AG09309 (cell line): Measurements from ENCODE around the gene FAM174B.

Experiments
- DNase-seq: peaks from one replicate; pipeline ENCODE4 v3.0.0-alpha.2; 2010; ENCODE audit warnings: low read depth
- H3K4me3 ChIP-seq: 2 replicates; pipeline ENCODE4 v1.5.1; 2011; ENCODE audit warnings: mild to moderate bottlenecking, low read depth, low read length, moderate library complexity; ENCODE audit not compliant: control insufficient read depth
- CTCF ChIP-seq: IDR thresholded peaks from 2 replicates; pipeline ENCODE4 v1.5.1; 2011; ENCODE audit warnings: mild to moderate bottlenecking, low read depth, low read length, inconsistent platforms; ENCODE audit not compliant: insufficient read depth, control insufficient read depth; ENCODE audit errors: missing control alignments

Gene FAM174B

GRCh38 chr15:92672102-92672501 is 16.5 kb upstream of the FAM174B start:
- no peak for TF ChIP-seq CTCF
- no peak overlapping the region for H3K4me3 ChIP-seq
- DNase-seq = no peak

- no peak overlapping the region for H3K4me3 ChIP-seq
- DNase-seq = no peak
- no peak for TF ChIP-seq CTCF
These were observed 15.8 kb upstream of the FAM174B start for GRCh38 chr15:92671406-92671805.

GRCh38 chr15:92670621-92671020 is 15.0 kb upstream of the FAM174B start:
- H3K4me3 ChIP-seq = no peak overlapping the region
- TF ChIP-seq CTCF = no peak
- DNase-seq = no peak

GRCh38 chr15:92669432-92669831 is 13.9 kb upstream of the FAM174B start:
- no peak for DNase-seq
- H3K4me3 ChIP-seq = no peak overlapping the region
- no peak for TF ChIP-seq CTCF

GRCh38 chr15:92668620-92669019 is 13.0 kb upstream of the FAM174B start:
- DNase-seq = no peak
- H3K4me3 ChIP-seq = no peak overlapping the region
- TF ChIP-seq CTCF = no peak

GRCh38 chr15:92667970-92668485 is 12.5 kb upstream of the FAM174B start:
- H3K4me3 ChIP-seq = no peak overlapping the region
- no peak for DNase-seq
- no peak for TF ChIP-seq CTCF
